IMR-90 (cell line): ENCODE measurements around the gene ERC2. TPM values are rescaled to one million over a fixed set of nuclear protein-coding genes. Genes with fewer than 3 reads are reported as not detected.

Experiments used
- ATAC-seq: fragments of 200-7000 bp; cut with Tn5 transposase; 2 replicates; pipeline ENCODE4 v1.9.1; 2020; ENCODE audit warnings: low read depth, mild to moderate bottlenecking, moderate library complexity
- BruUV-seq: library from RNA; stranded (reverse); fragments of 400-500 nt; replicated peaks from 2 replicates; lab custom pipeline; 2021; lab: Mats Ljungman, UMichigan
- CTCF ChIA-PET: fragments of 300-600 bp; formaldehyde crosslinking; extraction: SDS; loops from one replicate; lab custom pipeline; 2021; ENCODE audit warnings: antibody characterized with exemption; lab: Yijun Ruan, JAX
- POLR2A ChIA-PET: fragments of 300-600 bp; sonication (Branson Sonifier 250); formaldehyde crosslinking; loops from one replicate; lab custom pipeline; 2022; ENCODE audit warnings: antibody characterized with exemption; ENCODE audit not compliant: unreplicated experiment; lab: Charles Lee
- DNase-seq: peaks from one replicate; pipeline ENCODE4 v3.0.0; 2013
- H2AFZ ChIP-seq: replicated peaks from 2 replicates; pipeline ENCODE3; 2013; ENCODE audit warnings: low read length, mild to moderate bottlenecking; ENCODE audit not compliant: poor library complexity
- H2AK5ac ChIP-seq: 2 replicates; pipeline ENCODE4 v1.6.1; 2013; ENCODE audit warnings: low read depth, low read length, inconsistent platforms
- H2AK9ac ChIP-seq: replicated peaks from 2 replicates; pipeline ENCODE3; 2013; ENCODE audit warnings: mild to moderate bottlenecking, low read depth, low read length, moderate library complexity; ENCODE audit not compliant: poor library complexity
- H2BK120ac ChIP-seq: 2 replicates; pipeline ENCODE4 v1.6.1; 2013; ENCODE audit warnings: low read depth, low read length, inconsistent platforms
- H2BK15ac ChIP-seq: 3 replicates; pipeline ENCODE4 v1.6.1; 2013; ENCODE audit warnings: low read depth, low read length, inconsistent platforms
- H2BK20ac ChIP-seq: 2 replicates; pipeline ENCODE4 v1.6.1; 2013; ENCODE audit warnings: low read depth, mild to moderate bottlenecking, inconsistent platforms, low read length, moderate library complexity
- H2BK5ac ChIP-seq: 2 replicates; pipeline ENCODE4 v1.6.1; 2013; ENCODE audit warnings: mild to moderate bottlenecking, low read depth, low read length, inconsistent platforms; ENCODE audit not compliant: poor library complexity, severe bottlenecking
- H3K14ac ChIP-seq: replicated peaks from 2 replicates; pipeline ENCODE4 v1.6.1; 2013; ENCODE audit warnings: low read depth, low read length, inconsistent platforms
- H3K18ac ChIP-seq: 2 replicates; pipeline ENCODE4 v1.6.1; 2013; ENCODE audit warnings: low read depth, low read length, control low read depth
- H3K23ac ChIP-seq: 2 replicates; pipeline ENCODE4 v1.6.1; 2013; ENCODE audit warnings: low read depth, low read length, inconsistent platforms
- H3K27ac ChIP-seq: 2 replicates; pipeline ENCODE4 v1.5.1; 2013; ENCODE audit warnings: mild to moderate bottlenecking, control low read depth, low read length; ENCODE audit not compliant: insufficient read depth
- H3K27me3 ChIP-seq: 2 replicates; pipeline ENCODE4 v1.6.1; 2013; ENCODE audit warnings: low read length; ENCODE audit not compliant: control insufficient read depth, insufficient read depth
- H3K36me3 ChIP-seq: 2 replicates; pipeline ENCODE4 v1.6.1; 2013; ENCODE audit warnings: low read length, mixed read lengths; ENCODE audit not compliant: control insufficient read depth, insufficient read depth
- H3K4ac ChIP-seq: 2 replicates; pipeline ENCODE4 v1.6.1; 2013; ENCODE audit warnings: low read depth, low read length, inconsistent platforms
- H3K4me1 ChIP-seq: 2 replicates; pipeline ENCODE4 v1.6.1; 2013; ENCODE audit warnings: low read length, mixed read lengths; ENCODE audit not compliant: control insufficient read depth, insufficient read depth
- H3K4me2 ChIP-seq: 2 replicates; pipeline ENCODE4 v1.6.1; 2013; ENCODE audit warnings: low read depth, mild to moderate bottlenecking, control low read depth, low read length, moderate library complexity
- H3K4me3 ChIP-seq: 2 replicates; pipeline ENCODE4 v1.5.1; 2013; ENCODE audit warnings: low read depth, mild to moderate bottlenecking, control low read depth, low read length, moderate library complexity; ENCODE audit not compliant: insufficient read depth
- H3K56ac ChIP-seq: 2 replicates; pipeline ENCODE4 v1.6.1; 2013; ENCODE audit warnings: low read length, inconsistent platforms; ENCODE audit not compliant: insufficient read depth; ENCODE audit errors: extremely low read depth
- H3K79me1 ChIP-seq, 2 experiments: 2 replicates each; pipeline ENCODE4 v1.6.1; 2013; ENCODE audit warnings: low read length in 2 of 2, inconsistent platforms in 1 of 2, low read depth in 1 of 2
- H3K9ac ChIP-seq: 2 replicates; pipeline ENCODE4 v1.6.1; 2013; ENCODE audit warnings: low read depth, low read length, control low read depth
- H3K9me1 ChIP-seq: 2 replicates; pipeline ENCODE4 v1.6.1; 2013; ENCODE audit warnings: low read length, inconsistent platforms; ENCODE audit not compliant: insufficient read depth
- H3K9me3 ChIP-seq: 2 replicates; pipeline ENCODE4 v1.6.1; 2013; ENCODE audit warnings: low read length; ENCODE audit not compliant: control insufficient read depth, insufficient read depth
- H4K20me1 ChIP-seq: 2 replicates; pipeline ENCODE4 v1.6.1; 2013; ENCODE audit warnings: low read length, inconsistent platforms; ENCODE audit not compliant: insufficient read depth
- H4K5ac ChIP-seq: 2 replicates; pipeline ENCODE4 v1.6.1; 2013; ENCODE audit warnings: mild to moderate bottlenecking, low read depth, low read length, control low read depth
- H4K8ac ChIP-seq, 2 experiments: 2 replicates each; pipeline ENCODE4 v1.6.1; 2013; ENCODE audit warnings: low read depth in 2 of 2, low read length in 2 of 2, control low read depth in 1 of 2, inconsistent platforms in 1 of 2
- H4K91ac ChIP-seq: 2 replicates; pipeline ENCODE4 v1.6.1; 2013; ENCODE audit warnings: low read depth, low read length, inconsistent platforms; ENCODE audit not compliant: insufficient read depth
- CTCF ChIP-seq: conservative IDR thresholded peaks from 2 replicates; pipeline ENCODE4 v1.5.1; 2012; ENCODE audit warnings: mild to moderate bottlenecking, low read depth, low read length, improper control_type of control experiment
- MAFK ChIP-seq: IDR thresholded peaks from 2 replicates; pipeline ENCODE4 v1.6.1; 2012; ENCODE audit warnings: low read depth, low read length, improper control_type of control experiment
- WGBS, 2 experiments: methylation state at CpG; one replicate each; pipeline versions ENCODE4 v1.1.5 to v1.1.7; 2013; ENCODE audit warnings: missing lambda C conversion rate in 2 of 2; ENCODE audit not compliant: insufficient read length in 1 of 2; ENCODE audit errors: extremely low coverage in 2 of 2; 5-methylcytosine and 5-hydroxymethylcytosine counted together
- dilution Hi-C: fragments of 300-500 bp; cut with HindIII; formaldehyde crosslinking; loops from one replicate; pipeline ENCODE4 v1.14.3; 2018; ENCODE audit warnings: low sequenced_read_pairs; ENCODE audit not compliant: unreplicated experiment
- in situ Hi-C: fragments of 300-500 bp; cut with MboI; formaldehyde crosslinking; loops from 3 replicates; pipeline ENCODE4 v1.14.3; 2019; ENCODE audit warnings: low sequenced_read_pairs, inconsistent platforms, mixed read lengths
- intact Hi-C: fragments of 100-400 bp; cut with micrococcal nuclease; formaldehyde crosslinking; loops from 2 replicates; pipeline ENCODE4 v1.10.0; 2022
- polyA plus RNA-seq, 3 experiments: library from polyadenylated mRNA; depleted of rRNA; stranded (reverse); fragments of >200 nt; gene quantifications; 2 replicates each; pipeline ENCODE4 v1.2.3, GENCODE V29; 2012; ENCODE audit warnings: low replicate concordance in 1 of 3
- total RNA-seq: library from RNA; depleted of rRNA; stranded (reverse); fragments of >200 nt; gene quantifications from 2 replicates; pipeline ENCODE4 v1.2.3, GENCODE V29; 2012

The ERC2 gene
- total and polyA plus RNA-seq, 2 of the 4 experiments (the other 2 are of a cell fraction): 0.17 to 0.18 TPM

- Histone ChIP-seq H4K8ac (no peak overlapping the region), H3K9ac (no peak overlapping the region), H3K14ac (no peak overlapping the region), H2BK5ac (no peak overlapping the region), H2AK5ac (no peak overlapping the region), H2AK9ac (no peak overlapping the region), H2AFZ (no peak overlapping the region), H3K9me3 (no peaks in the 10 kb centered on the region), H3K79me1 (no peaks in the 10 kb centered on the region), H3K27ac (no peak overlapping the region), H3K36me3 (no peaks in the 10 kb centered on the region), H4K20me1 (no peaks in the 10 kb centered on the region), H3K9me1 (no peaks in the 10 kb centered on the region), H4K5ac (no peak overlapping the region), H3K18ac (no peak overlapping the region), H2BK120ac (no peak overlapping the region), H3K4ac (no peak overlapping the region), H3K27me3 (peaks cover 2% of the 10 kb centered on the region; the same call in 1 of the 2 replicates), H2BK15ac (no peak overlapping the region), H3K4me3 (no peak overlapping the region), H4K91ac (no peak overlapping the region), H3K4me1 (no peaks in the 10 kb centered on the region), H3K23ac (no peak overlapping the region), H3K56ac (no peak overlapping the region), H3K4me2 (no peak overlapping the region), H2BK20ac (no peak overlapping the region)
- TF ChIP-seq MAFK (no peak), CTCF (peak; percentile 24; the same call in 1 of the 2 replicates)
- WGBS, 2 experiments: no CpG with 5 or more reads among the region's 3 CpGs
- ChIA-PET CTCF (interaction anchor here (0.6 to 0.8 kb wide), 3 partner anchors 12 to 212 kb away, joined by 3 read pairs; no protein-coding TSS in a partner anchor), POLR2A (no interaction called here)
- DNase-seq (no peak), ATAC-seq (no peak)
- BruUV-seq: no TSS peak
- in situ Hi-C loops: loop anchor here (5.0 to 10.0 kb wide), 3 partner anchors 770 to 1830 kb away; partner anchors contain the start of gene WNT5A
- dilution Hi-C loops: no loop called here
- intact Hi-C loops: loop anchor here (5.0 kb wide), 1 partner anchor 353 kb away; no protein-coding TSS in a partner anchor
Measured at GRCh38 chr3:56254835-56255234, 213.4 kb downstream of the ERC2 start.
